Fibroblast of the conjunctiva (primary cell): ENCODE data around the gene AGAP1.

Experiments
- DNase-seq: peaks from one replicate; pipeline ENCODE4 v3.0.0-alpha.2; 2010; ENCODE audit warnings: low read depth

AGAP1 gene

GRCh38 chr2:235712176-235712575 is 218.3 kb downstream of the AGAP1 start:
- no peak for DNase-seq

GRCh38 chr2:235713189-235713588 is 219.3 kb downstream of the AGAP1 start:
- no peak for DNase-seq

GRCh38 chr2:235715601-235716000 is 221.8 kb downstream of the AGAP1 start:
- DNase-seq: no peak

GRCh38 chr2:235716875-235717496 is 223.1 kb downstream of the AGAP1 start:
- DNase-seq: no peak

GRCh38 chr2:235719146-235719942 is 225.5 kb downstream of the AGAP1 start:
- DNase-seq: no peak

- DNase-seq: no peak
These were observed 227.8 kb downstream of the AGAP1 start for GRCh38 chr2:235721625-235722024.

GRCh38 chr2:235722869-235723268 is 229.0 kb downstream of the AGAP1 start:
- DNase-seq: no peak

- no peak for DNase-seq
These were observed 229.5 kb downstream of the AGAP1 start for GRCh38 chr2:235723371-235723770.

GRCh38 chr2:235723811-235724465 is 230.1 kb downstream of the AGAP1 start:
- DNase-seq: no peak

- DNase-seq: no peak
These were observed 231.2 kb downstream of the AGAP1 start for GRCh38 chr2:235725016-235725489.

GRCh38 chr2:235725841-235726240 is 232.0 kb downstream of the AGAP1 start:
- DNase-seq: no peak

GRCh38 chr2:235726554-235726953 is 232.7 kb downstream of the AGAP1 start:
- no peak for DNase-seq

- no peak for DNase-seq
These were observed 233.3 kb downstream of the AGAP1 start for GRCh38 chr2:235727174-235727573.

GRCh38 chr2:235727891-235728799 is 234.3 kb downstream of the AGAP1 start:
- no peak for DNase-seq

GRCh38 chr2:235728800-235729556 is 235.1 kb downstream of the AGAP1 start:
- no peak for DNase-seq

- DNase-seq: no peak
These were observed 235.7 kb downstream of the AGAP1 start for GRCh38 chr2:235729557-235729947.

GRCh38 chr2:235730115-235730514 is 236.3 kb downstream of the AGAP1 start:
- DNase-seq: no peak

GRCh38 chr2:235733761-235734160 is 239.9 kb downstream of the AGAP1 start:
- no peak for DNase-seq

GRCh38 chr2:235734168-235734567 is 240.3 kb downstream of the AGAP1 start:
- DNase-seq: no peak

GRCh38 chr2:235734688-235735231 is 240.9 kb downstream of the AGAP1 start:
- no peak for DNase-seq

- no peak for DNase-seq
These were observed 243.6 kb downstream of the AGAP1 start for GRCh38 chr2:235737396-235737795.
